DOHH2 (cell line): ENCODE results near the gene DOHH.

ENCODE experiments used
- CTCF ChIP-seq: fragments of 200-600 bp; sonication (generic); IDR thresholded peaks from one replicate; pipeline ENCODE4 v1.5.1; 2014; ENCODE audit warnings: antibody characterized with exemption, mild to moderate bottlenecking, low read depth, low read length; ENCODE audit not compliant: poor library complexity, severe bottlenecking
- EZH2phosphoT487 ChIP-seq: fragments of 200-600 bp; sonication (generic); IDR thresholded peaks from 2 replicates; pipeline ENCODE4 v1.6.1; 2017; ENCODE audit warnings: borderline replicate concordance, mild to moderate bottlenecking, antibody characterized with exemption, low read length, moderate library complexity, mixed read lengths

GRCh38 chr19:3547767-3548282, 47.4 kb upstream of the DOHH start:
- peak; percentile 29 for TF ChIP-seq CTCF
- TF ChIP-seq EZH2phosphoT487 = no peak
